Mucosa of descending colon (tissue), 3 donors: ENCODE data around the gene ZNF319. TPM values are rescaled to one million over a fixed set of nuclear protein-coding genes. Genes with fewer than 3 reads are reported as not detected.

Source experiments
- ATAC-seq: fragments of 200-7000 bp; cut with Tn5 transposase; one replicate; pipeline ENCODE4 v1.9.1; 2020; ENCODE audit warnings: mild to moderate bottlenecking, moderate library complexity
- DNase-seq, 3 donors: peaks; one replicate each; pipeline ENCODE4 v3.0.0-alpha.2; 2020
- H3K36me3 ChIP-seq: fragments of 200-600 bp; one replicate; pipeline ENCODE4 v1.8.0; 2021; ENCODE audit warnings: low read depth, mild to moderate bottlenecking
- H3K4me1 ChIP-seq: fragments of 200-600 bp; one replicate; pipeline ENCODE4 v1.8.0; 2021; ENCODE audit warnings: low read depth, mild to moderate bottlenecking
- H3K4me3 ChIP-seq: fragments of 200-600 bp; one replicate; pipeline ENCODE4 v1.8.0; 2021; ENCODE audit warnings: mild to moderate bottlenecking
- H3K9me3 ChIP-seq: fragments of 200-600 bp; one replicate; pipeline ENCODE4 v1.8.0; 2021; ENCODE audit warnings: mild to moderate bottlenecking
- intact Hi-C, 2 donors: fragments of 100-400 bp; cut with DNase I in 1 of 2; cut with micrococcal nuclease in 1 of 2; formaldehyde crosslinking; loops; one replicate each; pipeline versions ENCODE4 v1.11.0 to v1.11.1; 2022; cut with DNase I, micrococcal nuclease
- total RNA-seq, 3 donors: library from RNA; stranded (reverse); fragmentation: NEBNext Ultra II Directional in 2 of 3; extraction: Animal tissue kit (Norgen Biotek cat#: 25700) in 2 of 3; gene quantifications; one replicate each; pipeline versions ENCODE4 v1.2.1 to v1.2.4, GENCODE V29; 2021 to 2023
- TF ChIP-seq, protein P1 (sequence below): fragments of 200-600 bp; IDR thresholded peaks from one replicate; pipeline ENCODE4 v1.8.0; 2022; ENCODE audit warnings: antibody characterized with exemption, mild to moderate bottlenecking
- donor health status: DM: no; HTN: no; CAD: no; lungs with moderate emphysema.
- donor health status: DM: no; HTN: no; CAD: no.
- donor health status: DM: no; HTN: yes; CAD: no.

The ZNF319 gene
- total RNA-seq, 3 donors from 2014 or later, result 5.9 to 9.7 (median 7.3) TPM

DNA sequence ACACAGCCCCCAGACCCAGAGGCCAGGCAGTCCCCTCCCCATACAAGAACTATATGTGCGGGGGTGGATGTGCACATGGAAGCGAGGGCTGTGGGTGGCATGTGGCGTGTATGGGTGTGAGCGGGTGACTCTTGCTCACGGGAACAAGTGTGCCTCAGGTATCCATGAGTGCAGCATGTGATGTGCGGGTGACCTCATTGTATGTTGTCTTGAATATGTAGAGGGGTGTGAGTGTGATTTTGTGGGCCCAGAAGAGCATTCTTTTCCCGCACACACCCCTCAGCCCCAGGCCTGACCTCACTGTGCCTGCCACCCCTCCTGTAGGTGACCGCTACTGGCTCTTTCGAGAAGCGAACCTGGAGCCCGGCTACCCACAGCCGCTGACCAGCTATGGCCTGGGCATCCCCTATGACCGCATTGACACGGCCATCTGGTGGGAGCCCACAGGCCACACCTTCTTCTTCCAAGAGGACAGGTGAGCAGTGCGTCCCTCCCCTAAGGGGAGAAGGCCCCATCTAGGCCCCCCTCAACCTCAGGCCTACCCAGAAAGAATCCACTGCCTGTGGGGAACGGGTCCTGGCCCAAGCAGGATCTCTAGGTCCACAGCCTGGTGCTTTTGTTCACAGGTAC lies 42.5 kb upstream of the ZNF319 start:
- intact Hi-C loops, result no loop called here
- DNase-seq (no peak), ATAC-seq (no peak)
- peaks cover 6% of the 10 kb centered on the region for H3K36me3 ChIP-seq
- TF ChIP-seq, protein P1, sequence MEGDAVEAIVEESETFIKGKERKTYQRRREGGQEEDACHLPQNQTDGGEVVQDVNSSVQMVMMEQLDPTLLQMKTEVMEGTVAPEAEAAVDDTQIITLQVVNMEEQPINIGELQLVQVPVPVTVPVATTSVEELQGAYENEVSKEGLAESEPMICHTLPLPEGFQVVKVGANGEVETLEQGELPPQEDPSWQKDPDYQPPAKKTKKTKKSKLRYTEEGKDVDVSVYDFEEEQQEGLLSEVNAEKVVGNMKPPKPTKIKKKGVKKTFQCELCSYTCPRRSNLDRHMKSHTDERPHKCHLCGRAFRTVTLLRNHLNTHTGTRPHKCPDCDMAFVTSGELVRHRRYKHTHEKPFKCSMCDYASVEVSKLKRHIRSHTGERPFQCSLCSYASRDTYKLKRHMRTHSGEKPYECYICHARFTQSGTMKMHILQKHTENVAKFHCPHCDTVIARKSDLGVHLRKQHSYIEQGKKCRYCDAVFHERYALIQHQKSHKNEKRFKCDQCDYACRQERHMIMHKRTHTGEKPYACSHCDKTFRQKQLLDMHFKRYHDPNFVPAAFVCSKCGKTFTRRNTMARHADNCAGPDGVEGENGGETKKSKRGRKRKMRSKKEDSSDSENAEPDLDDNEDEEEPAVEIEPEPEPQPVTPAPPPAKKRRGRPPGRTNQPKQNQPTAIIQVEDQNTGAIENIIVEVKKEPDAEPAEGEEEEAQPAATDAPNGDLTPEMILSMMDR, result no peak
- H3K4me3 ChIP-seq, result no peak overlapping the region
- peaks cover 5% of the 10 kb centered on the region for H3K4me1 ChIP-seq
- H3K9me3 ChIP-seq, result no peaks in the 10 kb centered on the region

DNA sequence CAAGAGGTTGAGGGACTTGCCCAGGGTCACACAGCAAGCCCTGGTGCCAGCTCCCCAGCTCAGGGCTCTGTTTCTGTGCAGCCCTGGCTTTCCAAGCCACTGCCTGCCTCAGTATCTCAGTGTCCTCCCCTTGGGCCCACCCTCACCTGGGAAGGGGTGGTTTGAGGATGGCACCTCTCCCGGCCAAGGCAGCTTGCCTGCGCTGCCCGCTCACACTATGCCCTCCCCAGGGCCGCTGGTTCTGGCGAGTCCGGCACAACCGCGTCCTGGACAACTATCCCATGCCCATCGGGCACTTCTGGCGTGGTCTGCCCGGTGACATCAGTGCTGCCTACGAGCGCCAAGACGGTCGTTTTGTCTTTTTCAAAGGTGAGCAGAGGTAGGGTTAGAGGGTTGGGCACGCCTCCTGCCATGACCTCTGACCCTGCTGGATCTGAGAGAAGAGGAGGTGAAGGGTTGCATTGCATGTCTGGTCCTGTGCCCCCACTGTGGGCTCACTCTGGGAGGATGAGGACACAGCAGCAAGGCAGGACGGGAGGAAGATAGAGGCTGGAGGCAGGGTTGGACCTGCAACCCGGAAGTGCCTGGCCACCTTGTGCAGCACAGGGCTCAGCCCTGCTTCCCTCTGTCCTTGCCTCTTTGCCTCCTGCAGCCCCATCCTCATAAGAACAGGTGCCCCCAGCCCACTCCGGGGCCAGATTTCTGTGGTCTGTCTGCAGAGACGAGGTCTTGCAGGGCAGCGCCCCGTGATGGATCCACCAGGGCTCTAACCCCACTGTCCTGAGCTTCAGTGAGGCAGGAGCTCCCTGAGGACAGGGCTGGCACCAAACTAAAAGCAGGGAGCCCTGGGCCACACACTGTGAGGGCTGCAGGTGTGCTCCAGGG lies 41.8 kb upstream of the ZNF319 start:
- ATAC-seq (no peak), DNase-seq (no peak)
- Histone ChIP-seq H3K4me1 (peaks cover 5% of the 10 kb centered on the region), H3K9me3 (no peaks in the 10 kb centered on the region), H3K36me3 (peaks cover 6% of the 10 kb centered on the region), H3K4me3 (no peak overlapping the region)
- TF ChIP-seq, protein P1, result no peak
- intact Hi-C loops, result no loop called here

DNA sequence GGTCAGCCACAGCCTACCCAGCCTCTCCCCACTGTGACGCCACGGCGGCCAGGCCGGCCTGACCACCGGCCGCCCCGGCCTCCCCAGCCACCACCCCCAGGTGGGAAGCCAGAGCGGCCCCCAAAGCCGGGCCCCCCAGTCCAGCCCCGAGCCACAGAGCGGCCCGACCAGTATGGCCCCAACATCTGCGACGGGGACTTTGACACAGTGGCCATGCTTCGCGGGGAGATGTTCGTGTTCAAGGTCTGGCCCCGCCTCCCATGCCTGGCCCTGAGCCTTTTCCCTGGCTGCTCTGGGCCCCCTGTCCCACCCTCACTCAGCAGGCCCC lies 41.1 kb upstream of the ZNF319 start:
- Histone ChIP-seq H3K9me3 (no peaks in the 10 kb centered on the region), H3K4me3 (no peak overlapping the region), H3K4me1 (no peaks in the 10 kb centered on the region), H3K36me3 (peaks cover 6% of the 10 kb centered on the region)
- no peak for ATAC-seq
- intact Hi-C loops, result no loop called here
- DNase-seq, result no peak
- TF ChIP-seq, protein P1, result no peak

DNA sequence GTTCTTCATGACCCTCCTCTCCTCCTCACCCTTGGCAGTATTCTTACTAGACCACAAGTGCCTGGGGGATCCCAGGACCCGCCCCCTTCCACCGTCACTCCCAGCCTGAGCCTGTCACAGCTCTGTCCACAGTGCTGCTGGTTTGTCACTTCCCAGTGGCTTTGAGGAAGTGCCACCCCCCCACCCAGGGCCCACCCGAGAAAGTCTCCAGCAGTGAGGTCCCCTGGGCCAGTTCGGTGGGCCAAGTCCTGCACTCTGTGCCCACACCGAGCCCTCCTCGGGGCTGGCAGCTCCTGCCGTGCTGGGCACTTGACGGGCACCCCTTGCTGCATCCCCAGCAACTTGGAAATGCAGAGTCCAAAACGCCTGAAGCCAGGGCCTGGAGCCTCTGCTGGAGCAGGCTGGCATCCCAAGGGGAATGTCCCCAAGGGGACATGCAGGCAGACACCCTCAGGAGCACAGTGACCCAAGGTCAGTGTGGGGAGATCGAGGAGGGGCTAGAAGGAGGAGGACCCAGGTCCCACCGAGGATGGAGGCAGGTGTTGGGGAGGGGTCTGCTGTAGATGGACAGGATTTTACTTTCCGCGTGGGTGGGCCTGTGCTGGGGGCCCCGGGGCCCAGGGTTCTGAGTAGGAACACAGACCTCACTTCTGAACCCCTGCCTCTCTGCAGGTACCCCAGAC lies 40.6 kb upstream of the ZNF319 start:
- TF ChIP-seq, protein P1, result no peak
- Histone ChIP-seq H3K4me1 (no peaks in the 10 kb centered on the region), H3K36me3 (peaks cover 6% of the 10 kb centered on the region), H3K9me3 (no peaks in the 10 kb centered on the region), H3K4me3 (no peak overlapping the region)
- intact Hi-C loops, result no loop called here
- no peak for DNase-seq
- ATAC-seq, result no peak

DNA sequence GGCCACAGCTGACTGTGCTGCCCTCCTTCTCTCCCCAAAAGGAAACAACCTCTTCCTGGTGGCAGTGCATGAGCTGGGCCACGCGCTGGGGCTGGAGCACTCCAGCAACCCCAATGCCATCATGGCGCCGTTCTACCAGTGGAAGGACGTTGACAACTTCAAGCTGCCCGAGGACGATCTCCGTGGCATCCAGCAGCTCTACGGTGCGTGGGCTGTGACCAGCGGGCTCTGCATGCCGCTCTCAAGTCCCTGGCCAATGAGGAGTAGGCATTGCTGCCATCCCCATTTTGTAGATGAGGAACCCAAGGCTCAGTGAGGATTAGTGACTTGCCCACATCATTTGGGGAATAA lies 40.0 kb upstream of the ZNF319 start:
- DNase-seq, result no peak

More for the DNA sequence above, 40.0 kb upstream of the ZNF319 start:
- ATAC-seq, result no peak
- TF ChIP-seq, protein P1, result no peak
- intact Hi-C loops, result no loop called here
- Histone ChIP-seq H3K36me3 (peaks cover 6% of the 10 kb centered on the region), H3K4me3 (no peak overlapping the region), H3K9me3 (no peaks in the 10 kb centered on the region), H3K4me1 (no peaks in the 10 kb centered on the region)
